ENCODE results near the gene ZWILCH.
A peak's percentile ranks its signal among the peaks of the same experiment; 100 is the strongest.

The ZWILCH gene

GRCh38 chr15:66565741-66566144 lies 60.6 kb downstream of the ZWILCH start, which contains the start of gene LCTL:
Gene LCTL, minus strand, starts transcription at chr15:66565998. Its CDS starts 633 bp downstream, at chr15:66565365.
- TF ChIP-seq, protein P1, sequence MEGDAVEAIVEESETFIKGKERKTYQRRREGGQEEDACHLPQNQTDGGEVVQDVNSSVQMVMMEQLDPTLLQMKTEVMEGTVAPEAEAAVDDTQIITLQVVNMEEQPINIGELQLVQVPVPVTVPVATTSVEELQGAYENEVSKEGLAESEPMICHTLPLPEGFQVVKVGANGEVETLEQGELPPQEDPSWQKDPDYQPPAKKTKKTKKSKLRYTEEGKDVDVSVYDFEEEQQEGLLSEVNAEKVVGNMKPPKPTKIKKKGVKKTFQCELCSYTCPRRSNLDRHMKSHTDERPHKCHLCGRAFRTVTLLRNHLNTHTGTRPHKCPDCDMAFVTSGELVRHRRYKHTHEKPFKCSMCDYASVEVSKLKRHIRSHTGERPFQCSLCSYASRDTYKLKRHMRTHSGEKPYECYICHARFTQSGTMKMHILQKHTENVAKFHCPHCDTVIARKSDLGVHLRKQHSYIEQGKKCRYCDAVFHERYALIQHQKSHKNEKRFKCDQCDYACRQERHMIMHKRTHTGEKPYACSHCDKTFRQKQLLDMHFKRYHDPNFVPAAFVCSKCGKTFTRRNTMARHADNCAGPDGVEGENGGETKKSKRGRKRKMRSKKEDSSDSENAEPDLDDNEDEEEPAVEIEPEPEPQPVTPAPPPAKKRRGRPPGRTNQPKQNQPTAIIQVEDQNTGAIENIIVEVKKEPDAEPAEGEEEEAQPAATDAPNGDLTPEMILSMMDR (IDR thresholded peaks at IDR 0.05; ENCODE audit: low read depth, low read length) = no peak
- DNase-seq (ENCODE audit: low read depth, low spot score) = peak; percentile 75
- in situ Hi-C loops (cut with HindIII; ENCODE audit: low sequenced_read_pairs) = no loop called here
- peak within 1 kb of the TSS; percentile 24 for H3K4me3 ChIP-seq (ENCODE audit: low read depth, low read length)

- no peak overlapping the region for H3K4me3 ChIP-seq (ENCODE audit: low read depth, low read length)
- in situ Hi-C loops (cut with HindIII; ENCODE audit: low sequenced_read_pairs) = no loop called here
- DNase-seq (ENCODE audit: low read depth, low spot score) = peak; percentile 78
- TF ChIP-seq, protein P1 (IDR thresholded peaks at IDR 0.05; ENCODE audit: low read depth, low read length) = peak; percentile 66
These were observed 61.9 kb downstream of the ZWILCH start for GRCh38 chr15:66566963-66567531.

DNA sequence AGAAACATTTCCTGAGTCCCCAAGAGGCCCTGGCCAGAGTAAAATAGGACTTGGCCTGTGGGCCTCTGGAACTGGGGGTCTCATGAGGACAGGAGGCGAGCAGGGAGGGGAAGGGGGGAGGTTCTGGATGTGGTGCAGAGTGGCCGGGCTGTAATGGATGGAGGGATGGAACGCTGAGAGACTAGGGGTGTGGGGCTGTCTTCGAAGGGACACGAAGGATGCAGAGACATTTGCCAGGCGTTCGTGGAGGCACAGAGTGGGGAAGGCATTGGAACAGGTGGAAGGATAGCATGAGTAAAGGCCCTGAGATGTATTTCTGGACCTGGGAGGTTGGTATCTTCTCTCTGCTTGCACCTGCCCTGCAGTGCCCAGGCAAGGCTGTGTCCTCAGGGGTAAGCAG lies 62.8 kb downstream of the ZWILCH start:
- in situ Hi-C loops (cut with HindIII; ENCODE audit: low sequenced_read_pairs) = no loop called here
- TF ChIP-seq, protein P1 (IDR thresholded peaks at IDR 0.05; ENCODE audit: low read depth, low read length) = no peak
- no peak for DNase-seq (ENCODE audit: low read depth, low spot score)
- H3K4me3 ChIP-seq (ENCODE audit: low read depth, low read length) = no peak overlapping the region

GRCh38 chr15:66569461-66570137 lies 64.5 kb downstream of the ZWILCH start:
- TF ChIP-seq, protein P1 (IDR thresholded peaks at IDR 0.05; ENCODE audit: low read depth, low read length) = no peak
- in situ Hi-C loops (cut with HindIII; ENCODE audit: low sequenced_read_pairs) = no loop called here
- DNase-seq (ENCODE audit: low read depth, low spot score) = no peak
- H3K4me3 ChIP-seq (ENCODE audit: low read depth, low read length) = no peak overlapping the region

- in situ Hi-C loops (cut with HindIII; ENCODE audit: low sequenced_read_pairs) = no loop called here
- H3K4me3 ChIP-seq (ENCODE audit: low read depth, low read length) = no peak overlapping the region
- no peak for DNase-seq (ENCODE audit: low read depth, low spot score)
- TF ChIP-seq, protein P1 (IDR thresholded peaks at IDR 0.05; ENCODE audit: low read depth, low read length) = no peak
These were observed 65.2 kb downstream of the ZWILCH start for GRCh38 chr15:66570327-66570726.

DNA sequence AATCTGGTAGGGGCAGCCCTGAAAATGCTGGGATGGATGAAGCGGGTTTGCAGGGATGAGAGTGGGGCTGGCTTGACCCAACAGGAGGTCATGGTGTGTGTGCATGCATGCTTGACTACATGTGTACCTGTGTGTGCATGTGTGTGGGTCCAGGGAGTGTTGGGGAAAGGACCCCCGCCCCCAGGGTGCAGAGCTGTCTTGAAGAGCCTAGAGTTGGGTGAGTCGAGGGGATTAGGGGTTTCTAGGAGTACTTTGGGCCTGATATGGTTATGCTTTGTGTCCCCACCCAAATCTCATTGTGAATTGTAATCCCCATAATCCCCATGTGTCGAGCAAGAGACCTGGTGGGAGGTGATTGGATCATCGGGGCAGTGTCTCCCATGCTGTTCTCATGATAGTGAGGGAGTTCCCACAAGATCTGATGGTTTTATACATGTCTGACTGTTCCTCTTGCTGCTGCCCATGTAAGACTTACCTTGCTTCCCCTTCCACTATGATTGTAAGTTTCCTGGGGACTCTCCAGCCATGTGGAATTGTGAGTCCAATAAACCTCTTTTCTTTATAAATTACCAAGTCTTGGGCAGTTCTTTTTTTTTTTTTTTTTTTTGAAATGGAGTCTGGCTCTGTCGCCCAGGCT lies 65.8 kb downstream of the ZWILCH start:
- no peak overlapping the region for H3K4me3 ChIP-seq (ENCODE audit: low read depth, low read length)
- in situ Hi-C loops (cut with HindIII; ENCODE audit: low sequenced_read_pairs) = no loop called here
- TF ChIP-seq, protein P1 (IDR thresholded peaks at IDR 0.05; ENCODE audit: low read depth, low read length) = no peak
- DNase-seq (ENCODE audit: low read depth, low spot score) = no peak

Measured in astrocyte of the spinal cord (primary cell).